Measurements from ENCODE around the gene ALG8.

ALG8 gene

DNA sequence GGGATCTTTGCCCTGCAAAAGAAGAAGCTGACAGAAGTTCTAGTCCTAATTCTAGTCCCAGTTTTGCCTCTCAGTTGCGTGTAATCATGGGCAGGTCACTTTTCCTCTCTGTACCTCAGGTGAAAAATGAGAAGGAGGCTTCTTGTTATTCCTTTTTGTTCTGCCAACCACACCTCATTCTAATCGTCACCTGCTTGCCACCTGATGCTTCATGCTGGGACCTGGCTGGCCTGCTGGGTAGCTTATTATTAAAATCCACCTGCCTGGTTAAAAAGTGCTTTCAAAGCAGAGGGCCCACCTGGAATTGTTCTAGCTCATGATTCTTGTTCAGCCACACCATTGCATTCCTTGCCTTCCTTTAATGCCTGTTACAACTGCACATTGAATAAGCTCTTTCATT lies 8.4 kb upstream of the ALG8 start:
- no peak for DNase-seq (ENCODE audit: low read depth)
- no peak overlapping the region for H3K4me3 ChIP-seq (replicated peaks; ENCODE audit: low read depth, low read length)
- TF ChIP-seq CTCF (IDR thresholded peaks at IDR 0.05; ENCODE audit: low read length, missing control alignments), result no peak

- H3K4me3 ChIP-seq (replicated peaks; ENCODE audit: low read depth, low read length), result no peak overlapping the region
- no peak for TF ChIP-seq CTCF (IDR thresholded peaks at IDR 0.05; ENCODE audit: low read length, missing control alignments)
- DNase-seq (ENCODE audit: low read depth), result no peak
Observed at GRCh38 chr11:78145511-78146025, 6.1 kb upstream of the ALG8 start.

- no peak for DNase-seq (ENCODE audit: low read depth)
- TF ChIP-seq CTCF (IDR thresholded peaks at IDR 0.05; ENCODE audit: low read length, missing control alignments), result no peak
- peak overlapping the region; percentile 81 for H3K4me3 ChIP-seq (replicated peaks; ENCODE audit: low read depth, low read length)
Observed at GRCh38 chr11:78140392-78141077, 1.1 kb upstream of the ALG8 start.

GRCh38 chr11:78138694-78139421 lies 568 bp downstream of the ALG8 start:
- no peak for TF ChIP-seq CTCF (IDR thresholded peaks at IDR 0.05; ENCODE audit: low read length, missing control alignments)
- DNase-seq (ENCODE audit: low read depth), result peak; percentile 19
- peak overlapping the region; percentile 81 for H3K4me3 ChIP-seq (replicated peaks; ENCODE audit: low read depth, low read length)

- no peak for DNase-seq (ENCODE audit: low read depth)
- peak overlapping the region; percentile 81 for H3K4me3 ChIP-seq (replicated peaks; ENCODE audit: low read depth, low read length)
- TF ChIP-seq CTCF (IDR thresholded peaks at IDR 0.05; ENCODE audit: low read length, missing control alignments), result no peak
Observed at GRCh38 chr11:78138291-78138690, 1.1 kb downstream of the ALG8 start.

GRCh38 chr11:78132475-78132874 lies 7.0 kb downstream of the ALG8 start:
- H3K4me3 ChIP-seq (replicated peaks; ENCODE audit: low read depth, low read length), result no peak overlapping the region
- no peak for TF ChIP-seq CTCF (IDR thresholded peaks at IDR 0.05; ENCODE audit: low read length, missing control alignments)

More at GRCh38 chr11:78132475-78132874, 7.0 kb downstream of the ALG8 start:
- no peak for DNase-seq (ENCODE audit: low read depth)

Measured in fibroblast of pulmonary artery (primary cell).